ENCODE measurements around the gene AMOTL1.

- no peak for TF ChIP-seq POLR2A (IDR thresholded peaks at IDR 0.05)
- TF ChIP-seq, protein P1, sequence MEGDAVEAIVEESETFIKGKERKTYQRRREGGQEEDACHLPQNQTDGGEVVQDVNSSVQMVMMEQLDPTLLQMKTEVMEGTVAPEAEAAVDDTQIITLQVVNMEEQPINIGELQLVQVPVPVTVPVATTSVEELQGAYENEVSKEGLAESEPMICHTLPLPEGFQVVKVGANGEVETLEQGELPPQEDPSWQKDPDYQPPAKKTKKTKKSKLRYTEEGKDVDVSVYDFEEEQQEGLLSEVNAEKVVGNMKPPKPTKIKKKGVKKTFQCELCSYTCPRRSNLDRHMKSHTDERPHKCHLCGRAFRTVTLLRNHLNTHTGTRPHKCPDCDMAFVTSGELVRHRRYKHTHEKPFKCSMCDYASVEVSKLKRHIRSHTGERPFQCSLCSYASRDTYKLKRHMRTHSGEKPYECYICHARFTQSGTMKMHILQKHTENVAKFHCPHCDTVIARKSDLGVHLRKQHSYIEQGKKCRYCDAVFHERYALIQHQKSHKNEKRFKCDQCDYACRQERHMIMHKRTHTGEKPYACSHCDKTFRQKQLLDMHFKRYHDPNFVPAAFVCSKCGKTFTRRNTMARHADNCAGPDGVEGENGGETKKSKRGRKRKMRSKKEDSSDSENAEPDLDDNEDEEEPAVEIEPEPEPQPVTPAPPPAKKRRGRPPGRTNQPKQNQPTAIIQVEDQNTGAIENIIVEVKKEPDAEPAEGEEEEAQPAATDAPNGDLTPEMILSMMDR (IDR thresholded peaks at IDR 0.05), result no peak
These were observed 24.3 kb downstream of the AMOTL1 start for GRCh38 chr11:94792451-94792850.
